Measurements from ENCODE around the gene CHSY1.

The CHSY1 gene

GRCh38 chr15:101151288-101151687 lies 100.6 kb downstream of the CHSY1 start:
- no peak for DNase-seq (ENCODE audit: low spot score)

DNA sequence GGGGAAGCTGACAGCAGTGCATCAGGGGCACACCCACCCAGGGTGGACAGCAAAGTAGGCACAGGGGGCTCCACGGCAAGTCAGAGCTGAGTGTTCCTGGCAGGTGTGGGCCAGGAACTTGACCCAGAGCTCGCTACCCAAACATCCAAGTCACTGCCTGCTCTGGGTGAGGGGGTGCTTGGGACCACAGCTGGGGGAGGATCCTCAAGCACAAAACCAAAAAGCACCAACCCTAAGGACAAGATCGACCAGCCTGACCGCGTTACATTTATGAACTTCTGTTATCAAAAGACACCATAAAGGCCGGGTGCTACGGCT lies 101.2 kb downstream of the CHSY1 start:
- DNase-seq (ENCODE audit: low spot score), result no peak

GRCh38 chr15:101149864-101150722 lies 101.8 kb downstream of the CHSY1 start:
- DNase-seq (ENCODE audit: low spot score), result no peak

GRCh38 chr15:101148881-101149664 lies 102.8 kb downstream of the CHSY1 start:
- no peak for DNase-seq (ENCODE audit: low spot score)

- DNase-seq (ENCODE audit: low spot score), result no peak
Measured at GRCh38 chr15:101148166-101148880, 103.5 kb downstream of the CHSY1 start.

DNA sequence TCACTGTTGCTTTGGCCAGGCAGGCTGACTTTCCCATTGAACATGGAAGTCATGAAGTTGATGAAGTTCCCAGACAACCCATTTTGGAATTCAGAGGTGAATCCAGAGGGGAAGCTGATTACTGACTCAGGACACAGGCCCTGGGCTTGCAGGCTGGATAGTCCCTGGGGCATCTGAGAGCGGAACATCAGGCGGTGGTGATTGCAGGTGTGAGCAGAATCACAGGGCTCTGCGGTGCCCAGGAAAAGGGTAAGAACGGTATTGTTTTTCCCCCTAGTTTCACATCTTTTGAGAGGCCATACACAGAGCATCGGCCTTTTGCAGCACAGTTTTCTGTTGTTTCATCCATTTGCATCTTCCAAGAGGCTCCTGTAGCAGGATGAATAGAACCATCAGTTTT lies 104.7 kb downstream of the CHSY1 start:
- no peak for DNase-seq (ENCODE audit: low spot score)

GRCh38 chr15:101146118-101146702 lies 105.6 kb downstream of the CHSY1 start:
- DNase-seq (ENCODE audit: low spot score), result no peak

- no peak for DNase-seq (ENCODE audit: low spot score)
Measured at GRCh38 chr15:101145362-101145761, 106.5 kb downstream of the CHSY1 start.

GRCh38 chr15:101143321-101143720 lies 108.5 kb downstream of the CHSY1 start:
- DNase-seq (ENCODE audit: low spot score), result no peak

DNA sequence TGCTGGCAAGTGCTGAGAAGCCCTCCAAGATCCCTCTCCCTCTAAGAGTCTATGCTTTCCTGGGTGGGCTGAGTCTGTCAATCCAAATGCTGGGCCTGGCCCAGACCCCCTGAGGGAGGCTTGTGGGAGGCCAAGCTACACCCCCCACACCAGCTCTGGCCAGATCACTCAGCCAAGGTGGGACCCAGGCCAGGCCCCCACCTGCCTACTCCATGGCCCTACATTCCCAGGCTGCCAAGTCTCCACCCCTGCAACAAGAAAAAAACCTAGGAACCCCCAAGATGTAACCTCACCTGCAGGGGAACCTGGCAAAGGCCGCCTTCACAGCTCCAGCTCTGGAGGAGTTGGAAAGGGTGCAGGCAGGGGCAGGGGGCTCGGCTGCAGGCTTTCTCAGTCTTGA lies 109.1 kb downstream of the CHSY1 start:
- DNase-seq (ENCODE audit: low spot score), result no peak

DNA sequence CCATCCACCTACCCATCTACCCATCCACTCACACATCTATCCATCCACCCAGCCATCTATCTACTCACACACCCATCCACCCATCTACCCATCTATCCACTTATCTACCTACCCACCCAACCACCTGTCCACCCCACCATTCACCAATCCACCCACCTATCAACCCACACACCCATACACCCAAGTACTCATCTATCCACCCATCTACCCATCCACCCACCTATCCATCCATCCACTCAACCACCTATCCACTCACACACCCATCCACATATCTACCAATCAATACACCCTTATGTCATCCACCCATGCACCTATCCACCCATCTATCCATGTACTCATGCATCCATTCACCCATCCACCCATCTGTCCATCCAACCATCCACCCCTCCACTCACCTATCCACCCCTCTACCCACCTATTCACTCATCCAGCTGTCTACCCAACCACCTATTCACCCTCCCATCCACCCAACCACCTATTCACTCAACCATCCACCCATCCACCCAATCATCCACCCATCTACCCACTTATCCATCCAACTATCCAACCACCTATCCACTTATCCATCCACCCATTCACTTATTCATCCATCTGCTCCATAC lies 109.8 kb downstream of the CHSY1 start:
- no peak for DNase-seq (ENCODE audit: low spot score)

DNA sequence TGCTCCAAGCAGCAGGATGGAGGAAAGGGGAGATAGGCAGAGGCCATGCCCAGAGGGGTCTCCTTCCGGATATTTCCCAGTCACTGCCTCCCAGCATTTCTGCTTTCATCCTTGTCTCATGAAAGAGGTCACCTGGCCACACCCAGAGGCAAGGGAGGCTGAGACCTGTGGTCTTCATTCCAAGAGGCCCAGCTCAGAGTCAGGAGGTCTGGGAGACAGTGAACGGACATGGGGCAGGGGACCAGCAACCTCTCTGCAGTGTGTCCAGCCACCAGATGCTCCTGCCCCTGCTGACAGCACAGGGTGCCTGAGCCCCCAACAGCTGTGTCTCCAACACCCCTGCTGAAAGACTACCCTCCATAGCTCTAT lies 111.2 kb downstream of the CHSY1 start:
- no peak for DNase-seq (ENCODE audit: low spot score)

- DNase-seq (ENCODE audit: low spot score), result no peak
Measured at GRCh38 chr15:101139986-101140696, 111.7 kb downstream of the CHSY1 start.

DNA sequence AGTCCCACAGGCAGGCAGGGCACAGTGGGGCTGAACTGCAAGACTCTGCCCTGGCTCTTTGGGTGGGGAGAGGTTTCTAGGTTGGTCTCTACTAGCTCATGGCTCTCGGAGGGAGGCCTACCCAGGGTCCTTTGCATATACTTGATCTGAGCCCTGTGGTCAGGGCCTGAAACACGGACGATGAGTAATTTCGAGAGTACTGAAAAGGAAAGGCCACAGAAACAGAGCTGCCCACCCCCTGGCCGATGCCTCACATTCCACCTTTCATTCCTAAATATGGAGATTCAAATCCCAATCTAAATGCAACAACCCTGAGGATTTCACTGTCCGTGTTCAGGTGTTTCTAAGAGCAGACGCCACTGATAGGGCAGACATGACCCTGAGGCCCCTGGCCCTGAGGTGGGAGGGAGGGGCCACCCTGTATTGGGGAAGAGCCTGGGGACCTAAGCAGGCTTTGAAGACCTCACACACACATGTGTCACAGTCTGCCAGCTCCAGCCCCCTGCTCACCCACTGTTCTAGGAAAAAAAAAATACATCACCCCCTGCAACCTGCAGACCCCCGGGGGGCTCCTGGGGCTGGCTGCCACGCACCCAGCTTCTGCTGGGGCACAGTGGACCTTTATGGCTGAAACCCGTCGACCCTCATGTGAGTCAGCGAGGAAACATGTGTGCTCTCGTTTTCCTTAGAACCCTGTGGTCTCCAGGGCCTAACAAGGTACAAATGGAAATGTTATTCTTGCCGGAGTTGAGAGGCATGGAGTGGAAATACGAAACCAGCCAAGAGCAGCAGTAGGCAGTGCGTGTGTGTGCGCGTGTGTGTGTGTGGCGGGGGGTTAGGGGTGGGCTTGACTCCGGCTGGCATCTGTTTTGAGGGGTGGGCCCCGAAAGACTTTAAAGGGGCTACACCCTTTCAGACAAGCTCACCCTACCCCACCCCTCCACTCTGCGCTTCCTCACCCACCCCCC lies 112.7 kb downstream of the CHSY1 start:
- DNase-seq (ENCODE audit: low spot score), result no peak

GRCh38 chr15:101138086-101138660 lies 113.7 kb downstream of the CHSY1 start:
- DNase-seq (ENCODE audit: low spot score), result no peak

DNA sequence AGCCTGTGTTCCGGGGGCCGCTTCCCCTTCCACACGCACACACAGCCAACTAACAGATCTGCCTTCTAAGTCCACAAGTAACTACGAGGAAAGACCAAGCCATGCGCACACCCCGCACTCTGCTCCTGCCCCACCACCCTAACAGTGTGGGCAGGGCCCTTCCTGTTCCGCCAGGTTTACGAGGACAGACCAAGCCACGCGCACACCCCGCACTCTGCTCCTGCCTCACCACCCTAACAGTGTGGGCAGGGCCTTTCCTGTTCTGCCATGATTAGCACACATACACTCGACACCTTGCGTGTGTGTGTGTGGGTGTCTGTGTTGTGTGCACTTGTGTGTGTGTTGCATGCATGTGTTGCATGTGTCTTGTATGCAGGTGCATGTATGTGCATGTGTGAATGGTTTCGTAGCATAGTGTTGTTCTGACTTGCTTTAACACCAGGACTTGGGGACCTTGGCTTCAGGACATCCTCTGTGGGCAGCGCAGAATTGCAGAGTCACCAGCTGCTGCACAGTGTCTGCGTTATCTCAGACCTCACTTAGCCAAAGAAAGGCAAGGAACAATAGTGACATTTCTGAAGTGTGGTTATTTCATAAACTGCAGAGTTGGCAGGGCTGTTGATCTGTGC lies 114.4 kb downstream of the CHSY1 start:
- no peak for DNase-seq (ENCODE audit: low spot score)

DNA sequence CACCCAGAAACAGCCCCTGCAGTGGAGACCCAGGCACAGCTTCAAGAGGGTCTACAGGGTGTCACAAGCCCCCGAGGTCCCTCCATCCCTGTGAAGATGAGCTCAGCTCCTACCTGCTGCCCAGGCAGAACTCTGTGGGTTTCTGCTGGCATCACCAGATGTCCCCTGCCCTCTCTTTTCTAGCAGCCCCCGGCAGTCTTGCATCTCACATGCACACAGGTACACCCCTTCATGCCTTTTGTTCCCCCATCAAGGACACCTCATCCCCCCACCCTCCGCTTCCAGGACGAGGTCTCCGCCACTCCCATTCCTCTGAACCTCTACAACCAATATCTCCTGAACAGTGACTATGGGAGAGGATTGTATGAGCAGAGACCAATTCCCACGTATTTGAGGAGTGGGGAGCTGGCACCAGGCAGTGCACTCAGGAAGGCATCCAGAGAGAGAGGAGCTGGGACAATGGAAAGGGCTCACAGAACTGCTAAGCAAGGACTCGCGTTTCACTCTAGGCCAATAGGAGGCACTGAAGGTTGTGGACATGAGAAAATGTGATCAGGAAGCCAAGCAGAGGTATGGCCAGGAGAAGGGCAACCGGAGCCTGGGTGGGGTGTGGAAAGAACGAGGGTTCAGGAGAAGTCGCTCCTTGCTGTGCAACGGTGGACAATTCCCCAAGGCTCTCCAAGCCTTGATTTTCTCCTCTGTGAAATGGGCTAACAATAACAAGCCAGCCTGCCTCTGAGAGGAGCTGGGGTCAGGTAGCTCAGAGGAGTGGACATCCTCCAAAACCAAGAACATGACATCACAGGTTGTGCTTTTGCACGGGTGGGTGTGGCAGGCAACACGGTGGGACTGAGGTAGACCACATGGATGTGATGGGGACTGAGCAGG lies 115.2 kb downstream of the CHSY1 start:
- no peak for DNase-seq (ENCODE audit: low spot score)

GRCh38 chr15:101135532-101136166 lies 116.2 kb downstream of the CHSY1 start:
- no peak for DNase-seq (ENCODE audit: low spot score)

Measured in HuH-7.5 (cell line).